SK-N-MC (cell line): ENCODE measurements around the gene STX19.

Source experiments
- EZH2 ChIP-seq: fragments of 200-600 bp; sonication (generic); IDR thresholded peaks from one replicate; pipeline ENCODE4 v1.6.1; 2017; ENCODE audit warnings: antibody characterized with exemption
- POLR2AphosphoS5 ChIP-seq: IDR thresholded peaks from 2 replicates; pipeline ENCODE4 v1.6.1; 2012; ENCODE audit warnings: mild to moderate bottlenecking, low read depth, low read length, borderline replicate concordance

DNA sequence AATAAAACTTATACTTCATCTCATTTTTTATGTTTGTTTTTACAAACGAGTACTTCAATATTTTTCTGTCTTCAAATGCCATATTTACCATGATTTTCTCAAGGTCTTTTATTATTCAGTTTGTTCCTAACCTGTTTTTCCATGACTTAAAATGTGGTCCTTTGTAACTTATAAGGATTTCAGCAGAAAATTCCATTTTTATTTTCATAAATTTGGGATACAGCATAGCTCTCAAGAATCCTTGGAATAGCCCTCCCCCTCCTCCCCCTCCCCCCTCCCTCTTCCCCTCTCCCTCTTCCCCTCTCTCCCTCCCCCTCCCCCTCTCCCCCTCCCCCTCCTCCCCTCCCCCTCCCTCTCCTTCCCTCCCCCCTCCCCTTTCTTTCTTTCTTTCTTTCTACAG is 14.9 kb upstream of the STX19 start:
- no peak for TF ChIP-seq EZH2
- TF ChIP-seq POLR2AphosphoS5 = no peak
